ENCODE data around the gene EPHB3.
A peak's percentile ranks its signal among the peaks of the same experiment; 100 is the strongest.

The EPHB3 gene

DNA sequence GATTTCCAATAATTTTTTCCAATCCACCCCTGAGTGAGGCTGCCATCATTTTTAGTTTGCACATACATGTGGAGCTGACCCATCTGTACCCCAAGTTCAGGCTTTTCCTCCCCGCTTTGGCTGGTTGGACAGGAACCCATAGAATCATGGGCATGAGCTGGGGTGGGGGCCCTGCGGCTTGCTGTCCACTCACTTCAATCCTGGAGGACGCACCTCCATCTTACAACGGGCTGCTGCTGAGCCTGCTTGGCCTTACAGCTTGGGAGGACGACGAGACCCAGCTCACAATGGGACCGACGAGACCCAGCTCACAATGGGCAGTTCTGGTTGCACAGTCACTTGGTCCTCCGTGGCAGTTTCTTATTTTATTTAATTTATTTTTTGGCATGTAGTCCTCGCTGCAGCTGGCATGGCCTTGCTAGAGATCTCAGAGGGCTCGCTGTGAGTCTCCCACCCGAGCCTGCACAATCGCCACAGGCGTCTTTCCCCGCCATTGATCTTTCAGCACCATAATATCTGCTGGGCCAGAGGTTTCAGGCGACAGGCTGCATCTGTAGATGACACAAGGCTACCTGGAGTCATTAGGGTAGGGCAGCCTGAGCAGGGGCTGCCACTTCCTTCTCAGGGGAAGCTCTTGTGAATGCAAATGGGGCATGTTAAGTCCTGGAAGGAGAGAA is 19.6 kb upstream of the EPHB3 start:
- intact Hi-C loops (cut with DNase I), result loop anchor here (5.0 kb wide), 1 partner anchor 170 kb away; no protein-coding TSS in a partner anchor
- peak in 1 of 42 donors; percentile 34 for DNase-seq

DNA sequence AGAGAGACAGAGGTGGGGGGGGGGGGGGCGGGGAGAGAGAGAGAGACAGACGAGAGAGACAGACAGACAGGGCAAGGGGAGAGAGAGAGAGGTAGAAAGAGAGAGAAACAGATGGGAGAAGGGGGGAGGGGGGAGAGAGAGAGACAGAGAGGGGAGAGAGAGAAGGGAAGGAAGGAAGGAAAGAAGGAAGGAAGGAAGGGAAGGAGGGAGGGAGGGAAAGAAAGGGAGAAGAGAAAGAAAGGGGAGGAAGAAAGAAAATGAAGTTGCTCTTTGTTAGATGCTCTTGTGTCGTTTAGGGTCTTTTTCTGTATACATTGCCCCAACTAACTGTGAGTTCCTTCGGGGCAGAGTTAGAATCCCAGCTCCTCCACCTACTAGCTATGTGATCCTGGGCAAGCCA is 19.0 kb upstream of the EPHB3 start:
- DNase-seq, result no peak
- intact Hi-C loops (cut with DNase I), result loop anchor here (5.0 kb wide), 1 partner anchor 170 kb away; no protein-coding TSS in a partner anchor

DNA sequence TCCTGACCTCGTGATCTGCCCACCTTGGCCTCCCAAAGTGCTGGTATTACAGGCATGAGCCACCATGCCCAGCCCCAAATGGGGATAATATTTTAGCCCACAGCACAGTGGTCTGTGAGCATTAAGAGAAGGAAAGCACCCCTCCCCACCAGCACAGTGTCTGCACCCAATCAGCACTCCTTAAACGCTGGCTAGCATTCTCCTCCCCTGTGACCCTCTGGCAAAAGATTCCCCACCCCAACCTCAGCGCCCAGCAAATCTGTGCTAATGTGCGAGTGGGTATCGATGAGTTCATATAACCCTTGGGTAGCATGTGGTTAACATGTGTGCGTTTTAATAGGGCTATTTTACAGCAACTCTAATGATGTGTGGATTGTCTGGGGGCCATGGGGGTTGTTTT is 18.3 kb upstream of the EPHB3 start:
- intact Hi-C loops (cut with DNase I), result loop anchor here (5.0 kb wide), 1 partner anchor 171 kb away; no protein-coding TSS in a partner anchor
- no peak for DNase-seq

DNA sequence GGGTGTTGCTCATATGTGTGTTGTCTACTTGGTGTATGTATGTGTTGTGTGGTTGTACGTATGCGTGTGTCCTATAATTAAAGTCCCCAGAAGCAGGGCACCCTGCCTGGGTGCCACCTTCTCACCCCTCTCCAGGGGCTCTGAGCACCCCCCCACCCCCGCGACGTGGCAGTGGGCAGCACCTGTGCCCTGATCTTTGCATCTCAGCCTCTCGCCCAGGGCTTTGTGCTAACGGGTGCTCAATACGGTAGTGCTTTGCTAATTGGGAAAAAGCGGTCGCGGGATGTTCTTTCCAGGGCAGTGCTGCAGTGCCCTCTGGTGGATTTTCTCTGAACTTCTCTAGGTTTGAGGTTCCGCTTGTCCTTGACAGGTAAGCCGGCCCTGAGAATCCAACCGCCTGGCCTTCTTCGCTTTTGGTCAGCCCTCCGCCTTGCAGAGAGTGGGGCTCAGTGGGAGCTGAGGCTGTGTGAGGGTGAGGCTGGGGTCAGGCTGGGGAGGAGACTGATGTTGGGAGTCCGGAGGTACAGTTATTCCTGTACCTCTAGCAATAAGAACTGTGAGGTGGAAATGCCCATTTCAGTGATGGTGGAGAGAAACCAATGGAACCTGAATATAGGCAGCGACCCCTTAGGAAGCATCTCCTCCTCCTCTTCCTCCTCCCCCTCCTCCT is 17.6 kb upstream of the EPHB3 start:
- DNase-seq, result peak; percentile 49 to 91 (median 78)
- intact Hi-C loops (cut with DNase I), result loop anchor here (5.0 kb wide), 1 partner anchor 172 kb away; no protein-coding TSS in a partner anchor

DNA sequence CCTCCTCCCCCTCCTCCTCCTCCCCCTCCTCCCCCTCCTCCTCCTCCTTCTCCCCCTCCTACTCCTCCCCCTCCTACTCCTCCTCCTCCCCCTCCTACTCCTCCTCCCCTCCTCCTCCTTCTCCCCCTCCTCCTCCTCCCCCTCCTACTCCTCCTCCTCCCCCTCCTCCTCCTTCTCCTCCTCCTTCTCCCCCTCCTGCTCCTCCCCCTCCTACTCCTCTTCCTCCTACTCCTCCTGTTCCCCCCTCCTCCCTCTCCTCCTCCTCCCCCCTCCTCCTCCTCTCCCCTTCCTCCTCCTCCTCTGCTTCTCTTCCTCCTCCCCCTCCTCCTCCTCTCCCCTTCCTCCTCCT is 17.1 kb upstream of the EPHB3 start:
- intact Hi-C loops (cut with DNase I), result loop anchor here (5.0 kb wide), 1 partner anchor 172 kb away; no protein-coding TSS in a partner anchor
- DNase-seq, result no peak

DNA sequence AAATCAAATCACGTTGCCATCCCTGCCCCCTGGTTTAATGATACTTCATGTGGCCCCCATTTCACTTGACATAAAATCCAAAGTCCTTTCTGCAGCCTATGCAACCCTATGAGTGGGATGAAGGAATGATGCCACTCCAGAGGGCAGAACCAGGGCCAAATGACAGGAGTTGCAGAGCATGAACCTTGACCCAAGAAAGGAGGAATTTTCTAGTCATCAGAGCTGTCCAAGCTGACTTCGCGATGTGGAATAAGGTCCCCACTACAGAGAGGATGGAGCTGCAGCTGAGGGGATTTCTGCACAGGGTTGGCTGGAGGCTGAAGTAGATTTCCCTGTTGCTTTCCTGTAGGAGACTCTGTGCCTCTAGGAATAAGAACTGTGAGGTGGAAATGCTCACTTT is 15.8 kb upstream of the EPHB3 start:
- peak in 1 of 42 donors; percentile 4 for DNase-seq
- intact Hi-C loops (cut with DNase I), result no loop called here

DNA sequence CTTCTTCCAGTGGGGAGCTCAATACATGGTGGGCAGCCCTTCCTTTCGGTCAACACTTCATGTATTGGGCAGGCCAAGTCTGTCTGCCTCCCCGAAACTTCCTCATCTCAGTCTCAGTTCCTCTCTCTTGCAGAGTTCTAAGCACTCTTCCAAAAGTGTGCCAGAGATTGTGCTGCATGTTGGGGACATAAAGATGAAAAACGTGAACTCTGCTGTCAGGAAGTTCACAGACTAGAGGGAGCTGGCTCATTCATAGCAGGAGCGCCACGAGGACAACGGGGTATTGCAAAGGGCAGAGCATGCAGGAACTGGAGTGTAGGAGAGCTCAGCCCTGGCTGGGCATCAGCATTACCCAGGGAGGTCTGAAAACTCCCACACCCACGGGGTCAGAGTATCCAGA is 15.3 kb upstream of the EPHB3 start:
- intact Hi-C loops (cut with DNase I), result no loop called here
- peak in 6 of 42 donors; percentile 30 to 54 (median 38) for DNase-seq

DNA sequence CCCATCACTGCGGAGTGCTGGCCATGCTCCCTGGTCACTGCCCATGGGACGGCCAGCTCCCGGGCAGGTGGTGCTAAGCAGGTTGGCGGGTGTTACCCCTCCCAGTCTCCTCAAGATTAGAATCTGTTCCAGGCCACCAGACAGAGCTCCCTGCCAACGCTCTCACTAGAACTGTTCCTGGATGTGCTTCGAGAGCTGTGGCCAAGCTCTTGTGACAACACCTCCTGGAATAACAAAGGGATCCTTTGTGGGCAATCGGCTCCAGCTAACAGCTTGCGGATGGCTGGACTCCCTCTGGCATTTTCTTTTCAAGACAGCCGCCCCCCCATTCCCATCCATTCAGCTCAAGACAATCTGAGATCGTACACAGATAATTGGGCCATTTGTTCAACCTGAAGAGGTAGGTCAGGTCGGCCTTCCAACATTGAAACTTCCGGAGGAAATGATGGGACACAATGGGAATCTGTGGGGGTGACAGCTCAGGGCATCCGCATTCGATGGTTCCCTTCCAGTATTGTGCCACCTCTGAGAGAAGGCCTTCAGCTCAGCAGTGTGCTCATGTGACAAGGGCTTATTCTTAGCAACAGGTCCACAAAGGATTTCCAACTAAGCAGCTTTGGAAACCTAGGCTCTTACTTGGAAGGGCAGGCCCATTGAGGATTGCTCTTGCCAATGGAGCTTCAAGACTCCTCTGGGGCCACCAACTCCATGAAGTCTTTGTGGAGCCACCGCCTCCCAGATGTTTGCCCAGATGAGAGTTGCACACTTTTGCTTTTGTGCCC is 11.6 kb upstream of the EPHB3 start:
- DNase-seq, result peak in 18 of 42 donors; percentile 15 to 66 (median 47)
- intact Hi-C loops (cut with DNase I), result no loop called here

DNA sequence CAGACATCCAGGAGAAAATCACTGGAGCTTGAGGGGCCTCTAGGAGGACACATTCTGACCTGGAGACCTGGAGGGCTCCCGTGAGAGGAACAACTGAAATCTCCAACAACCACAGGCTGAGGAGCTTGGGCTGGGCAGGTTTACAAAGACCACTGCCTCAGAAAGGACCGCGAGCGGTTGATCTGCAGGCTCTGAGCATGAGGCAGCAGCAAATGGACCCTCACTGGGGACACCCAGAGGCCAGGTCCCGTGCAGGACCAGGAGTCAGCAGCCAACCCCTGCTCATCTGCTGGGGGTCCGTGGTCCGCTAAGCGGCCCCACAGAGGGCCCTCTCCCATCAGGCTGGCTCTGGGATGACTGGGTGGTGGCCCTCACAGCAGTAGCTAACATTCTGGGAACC is 10.5 kb upstream of the EPHB3 start:
- DNase-seq, result no peak
- intact Hi-C loops (cut with DNase I), result no loop called here

DNA sequence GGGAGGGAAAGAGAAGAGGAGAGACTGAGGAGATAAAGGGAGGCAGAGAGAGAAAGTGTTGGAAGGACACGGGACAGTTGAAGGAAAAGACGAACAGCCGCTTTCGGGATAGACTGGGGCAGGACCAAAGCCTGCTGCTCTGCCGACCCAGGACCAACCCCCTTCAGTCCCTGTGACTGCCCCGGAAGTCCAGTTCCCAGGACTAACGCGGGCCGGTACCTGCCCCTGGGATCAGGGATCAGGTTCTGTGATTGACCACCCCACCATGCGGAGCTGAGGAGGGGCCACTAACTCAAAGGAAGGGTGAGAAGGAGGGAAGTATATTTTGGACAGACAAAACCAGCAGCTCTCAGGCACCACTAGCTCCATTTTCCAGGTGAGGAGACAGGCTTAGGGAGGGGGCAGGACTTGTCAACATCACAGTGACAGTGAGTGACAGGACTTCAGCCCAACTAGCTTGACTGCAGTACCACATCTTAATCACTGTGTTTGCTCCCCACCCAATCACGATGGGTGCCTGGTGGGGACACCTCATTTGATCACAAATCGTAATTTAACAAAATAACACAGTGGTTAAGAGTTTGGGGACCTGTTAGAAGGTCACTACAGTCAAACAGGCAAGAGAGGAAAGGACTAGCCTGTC is 9.8 kb upstream of the EPHB3 start:
- intact Hi-C loops (cut with DNase I), result no loop called here
- no peak for DNase-seq

DNA sequence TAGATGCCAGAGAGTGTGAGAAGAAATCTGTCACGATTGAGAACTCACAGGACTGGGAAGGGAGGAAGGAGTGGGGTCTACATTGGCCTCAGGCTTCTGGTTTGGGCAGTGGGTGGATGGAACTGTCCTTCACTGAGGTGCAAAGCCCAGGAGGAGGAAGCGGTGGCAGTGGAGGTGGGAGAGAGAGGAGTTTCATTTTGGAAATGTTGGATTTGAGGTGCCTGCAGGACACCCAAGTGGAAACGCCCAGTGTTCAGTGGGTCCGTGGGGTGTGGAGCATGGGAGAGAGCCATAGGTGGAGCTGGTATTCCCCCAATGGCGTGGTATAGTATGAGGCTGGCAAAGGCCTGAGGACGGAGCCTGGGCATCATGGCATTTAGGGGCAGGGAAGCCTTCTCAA is 9.3 kb upstream of the EPHB3 start:
- intact Hi-C loops (cut with DNase I), result no loop called here
- no peak for DNase-seq

DNA sequence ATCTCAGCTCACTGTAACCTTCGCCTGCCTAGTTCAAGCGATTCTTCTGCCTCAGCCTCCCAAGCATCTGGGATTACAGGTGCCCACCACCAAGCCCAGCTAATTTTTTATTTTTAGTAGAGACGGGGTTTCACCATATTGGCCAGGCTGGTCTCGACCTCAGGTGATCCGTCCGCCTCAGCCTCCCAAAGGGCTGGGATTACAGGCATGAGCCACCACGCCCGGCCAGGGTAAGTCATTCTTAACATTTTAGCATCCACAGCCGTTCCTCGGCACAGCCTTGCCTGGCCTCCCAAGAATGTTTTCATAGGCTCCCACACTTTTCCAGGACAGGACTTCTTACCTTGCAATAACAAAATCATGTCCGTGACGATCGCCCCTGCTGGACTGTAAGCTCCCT is 8.7 kb upstream of the EPHB3 start:
- intact Hi-C loops (cut with DNase I), result no loop called here
- DNase-seq, result no peak

DNA sequence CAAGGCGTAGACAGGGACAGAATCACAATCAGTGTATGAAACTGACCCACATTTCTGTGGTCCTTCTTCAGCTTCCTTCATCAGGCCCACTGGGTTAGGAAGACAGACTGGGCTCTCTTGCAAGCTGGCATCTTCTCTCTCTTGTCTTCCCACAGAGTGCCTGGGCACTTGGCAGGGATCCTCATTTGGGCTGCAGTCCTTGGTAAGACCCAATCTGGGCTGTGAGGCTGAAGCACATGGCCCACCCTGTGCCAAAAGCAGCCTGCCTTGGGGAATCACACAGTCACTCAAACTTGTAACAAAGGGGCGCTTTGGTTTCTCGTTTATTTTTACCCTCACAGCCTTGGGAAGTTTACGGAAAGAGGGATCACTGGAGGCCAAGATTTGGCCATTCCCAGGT is 8.2 kb upstream of the EPHB3 start:
- intact Hi-C loops (cut with DNase I), result no loop called here
- peak in 23 of 42 donors; percentile 19 to 76 (median 57) for DNase-seq

DNA sequence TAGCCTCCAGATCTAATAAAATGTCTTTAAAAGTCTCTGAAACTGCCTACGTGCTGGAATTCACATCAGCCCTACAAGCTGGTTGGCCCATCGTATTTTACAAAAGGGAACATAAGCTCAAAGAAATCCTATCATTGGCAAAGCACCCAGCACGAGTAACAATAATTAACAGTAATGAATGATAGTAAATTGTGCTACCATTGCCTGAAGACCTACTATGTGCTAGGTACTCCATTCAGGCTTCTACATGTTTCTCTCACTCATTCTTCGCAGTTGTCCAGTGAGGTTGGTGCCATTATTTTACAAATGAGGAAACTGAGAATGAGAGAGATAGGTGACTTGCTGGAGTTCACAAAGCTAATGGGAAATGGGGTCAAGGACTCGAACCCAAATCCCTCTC is 7.1 kb upstream of the EPHB3 start:
- no peak for DNase-seq
- intact Hi-C loops (cut with DNase I), result no loop called here

DNA sequence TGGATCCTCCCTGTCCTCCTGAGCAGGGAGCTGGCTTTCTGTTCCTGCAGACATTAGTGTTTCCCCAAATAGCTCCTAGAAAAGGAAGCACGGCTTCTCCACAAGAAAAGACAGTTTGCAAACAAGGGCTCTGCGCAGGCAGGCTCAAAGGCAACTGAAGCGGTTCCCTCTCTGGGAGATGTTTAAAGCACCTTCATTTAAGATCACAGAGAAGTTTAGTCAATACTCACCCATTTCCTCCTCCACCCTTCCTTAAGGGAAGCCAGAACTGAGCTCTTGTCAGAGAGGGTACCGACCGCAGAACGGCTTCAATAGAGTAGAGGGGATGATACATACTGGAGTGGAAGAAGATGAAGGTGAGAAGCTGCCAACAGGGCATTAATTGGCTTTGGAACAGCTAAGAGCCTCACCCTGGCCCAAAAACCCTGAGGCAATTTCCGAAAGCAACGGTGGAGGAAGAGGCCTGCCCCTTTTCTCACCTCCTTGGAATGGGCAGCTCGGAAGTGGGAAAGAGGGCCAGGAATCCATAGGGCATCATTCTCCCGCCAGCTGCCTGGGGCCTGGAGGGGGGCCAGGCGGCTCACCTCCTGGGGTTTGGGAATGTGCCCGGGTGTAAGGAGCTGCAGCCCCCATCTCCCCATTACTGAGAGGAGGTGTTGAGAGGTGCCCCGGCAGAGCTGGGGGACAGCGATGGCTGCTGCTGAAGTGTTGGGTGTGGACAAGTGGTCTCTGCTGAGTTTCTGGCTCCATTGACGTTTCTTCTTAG is 4.8 kb upstream of the EPHB3 start:
- DNase-seq, result no peak
- intact Hi-C loops (cut with DNase I), result no loop called here

DNA sequence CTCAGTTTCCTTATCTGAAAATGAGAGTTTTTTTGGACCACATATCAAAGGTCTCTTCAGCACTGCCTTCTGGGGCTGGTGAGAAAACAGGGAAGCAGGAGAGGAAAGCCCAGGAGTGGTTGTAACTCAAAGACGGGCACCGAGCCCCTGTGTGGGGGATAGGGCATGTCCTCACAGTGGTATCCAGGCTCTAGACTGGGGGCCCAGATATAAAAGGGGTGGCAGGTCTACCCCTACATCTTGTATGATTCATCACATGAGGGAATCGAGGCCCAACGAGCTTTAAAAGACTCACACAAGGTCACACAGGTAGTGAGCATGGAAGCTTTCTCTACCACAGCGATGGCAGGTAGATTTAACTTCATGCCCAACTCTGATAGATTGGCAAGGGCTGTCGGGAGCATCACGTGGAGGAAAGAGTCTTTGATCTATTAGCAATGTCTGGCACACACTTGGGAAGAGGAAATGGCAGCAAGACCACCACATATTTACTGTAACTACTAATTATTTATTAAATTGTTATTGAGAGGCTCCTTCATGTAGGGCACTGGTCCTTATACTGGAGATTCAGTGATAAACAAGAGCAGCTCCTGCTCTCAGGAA is 4.1 kb upstream of the EPHB3 start:
- intact Hi-C loops (cut with DNase I), result no loop called here
- no peak for DNase-seq

DNA sequence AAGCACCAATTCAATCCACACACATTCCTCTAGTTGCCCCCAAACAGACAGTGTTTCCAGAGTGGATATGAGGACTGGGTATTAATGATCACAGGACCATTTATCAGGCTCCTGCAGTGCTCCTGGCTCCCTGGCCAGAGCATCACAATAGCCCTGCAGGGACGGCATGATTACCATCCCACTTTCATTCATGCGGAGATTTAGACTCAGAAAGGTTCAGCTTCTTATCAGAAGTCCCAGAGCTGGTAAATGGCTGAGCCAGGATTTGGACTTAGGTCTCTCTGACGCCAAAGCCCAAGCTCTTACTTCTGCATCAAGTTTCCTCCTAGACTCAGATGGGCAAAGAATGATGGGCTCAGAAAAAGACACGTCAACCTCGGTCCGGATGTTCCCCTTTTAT is 2.9 kb upstream of the EPHB3 start:
- intact Hi-C loops (cut with DNase I), result no loop called here
- no peak for DNase-seq

DNA sequence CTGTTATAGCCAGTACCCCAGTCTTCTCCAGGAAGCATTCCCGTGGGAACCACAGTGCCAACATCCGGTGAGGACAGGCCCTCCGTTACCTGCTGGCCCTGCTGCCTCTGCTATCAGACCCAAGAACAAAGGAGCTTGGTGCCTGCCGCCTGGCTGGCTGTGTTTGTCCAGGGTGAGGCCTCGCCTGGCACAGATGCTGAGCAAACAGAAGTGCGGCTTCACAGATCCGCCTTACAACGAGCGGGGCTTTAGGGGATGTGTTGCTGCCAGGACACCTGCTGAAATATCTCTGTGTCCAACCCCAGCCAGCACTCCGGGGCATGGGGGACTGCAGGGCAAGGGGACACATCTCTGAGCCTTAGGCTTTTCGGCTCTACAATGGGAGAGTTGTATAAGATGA is 2.2 kb upstream of the EPHB3 start:
- intact Hi-C loops (cut with DNase I), result no loop called here
- DNase-seq, result no peak

DNA sequence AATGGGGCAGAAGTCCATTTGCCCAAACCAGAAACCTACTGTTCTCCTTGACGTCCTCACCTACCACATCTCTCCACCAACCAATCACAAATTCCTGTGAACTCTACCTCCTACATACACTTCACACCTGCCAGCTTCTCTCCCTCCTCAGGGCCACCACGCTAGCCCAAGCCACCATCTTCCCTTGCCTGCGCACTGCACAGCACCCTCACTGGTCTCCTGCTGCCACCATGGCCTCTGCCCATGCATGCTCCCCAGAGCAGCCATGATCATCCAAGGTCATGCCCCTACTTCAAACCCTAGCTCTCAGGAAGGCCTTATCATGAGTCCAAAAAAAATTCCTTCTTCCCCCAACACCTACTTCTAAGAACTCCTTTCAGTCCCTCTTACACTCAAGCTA is 1.1 kb upstream of the EPHB3 start:
- intact Hi-C loops (cut with DNase I), result no loop called here
- no peak for DNase-seq

All from head of caudate nucleus (tissue), 42 donors.